H54 (cell line): Measurements from ENCODE around the gene R3HDM2.

Experiments
- DNase-seq: peaks from one replicate; pipeline ENCODE4 v3.0.0; 2011; ENCODE audit warnings: low spot score, mixed read lengths; ENCODE audit not compliant: insufficient read length
- FAIRE-seq: peaks from 3 replicates; lab custom pipeline; 2011; peaks lifted over from hg19 to GRCh38; lab: Jason Lieb, UNC
- POLR2A ChIP-seq: IDR thresholded peaks from 2 replicates; pipeline ENCODE4 v1.6.1; 2011; ENCODE audit warnings: low read depth, mild to moderate bottlenecking, low read length

The R3HDM2 gene

GRCh38 chr12:57222286-57223190 is 208.3 kb downstream of the R3HDM2 start:
- no peak for FAIRE-seq
- no peak for TF ChIP-seq POLR2A

DNA sequence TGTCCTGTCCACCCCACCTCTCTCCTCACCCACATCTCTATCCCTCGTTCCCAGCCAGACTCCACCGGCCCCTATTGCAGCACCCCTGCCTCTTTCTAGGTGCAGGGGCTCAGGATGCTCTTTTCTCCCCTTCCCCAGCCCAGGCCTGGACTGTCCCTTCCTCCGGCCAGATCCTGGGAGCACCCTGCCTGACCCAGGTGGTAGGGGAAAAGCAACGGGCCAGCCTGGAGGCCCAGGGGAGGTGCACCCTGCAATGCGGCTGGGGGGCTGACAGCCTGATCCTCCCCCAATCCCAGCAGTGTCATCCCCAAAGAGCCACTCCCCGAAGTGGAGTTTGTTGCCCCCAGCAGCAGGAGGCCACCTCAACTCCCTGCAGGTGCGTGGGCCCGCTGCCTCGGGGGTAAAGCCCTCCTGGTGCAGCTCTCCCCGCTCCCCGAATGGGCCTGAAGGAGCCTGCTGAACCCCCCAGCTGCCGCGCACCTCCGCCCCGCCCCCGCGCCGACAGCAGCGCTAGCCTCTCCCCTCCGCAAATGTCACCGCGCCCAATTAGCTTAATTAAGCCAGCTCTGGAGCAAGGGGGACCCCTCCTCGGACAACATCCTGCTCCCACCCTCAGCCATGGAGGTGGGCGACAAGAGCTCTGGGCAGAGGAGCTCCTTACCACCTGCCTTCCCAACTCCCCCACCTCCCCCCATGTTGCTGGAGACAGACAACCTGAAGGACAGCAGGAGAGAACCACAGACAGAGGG is 209.5 kb downstream of the R3HDM2 start:
- FAIRE-seq = no peak
- no peak for TF ChIP-seq POLR2A
- DNase-seq = no peak

More at GRCh38 chr12:57222286-57223190, 208.3 kb downstream of the R3HDM2 start:
- DNase-seq = no peak

GRCh38 chr12:57220770-57221168 is 210.1 kb downstream of the R3HDM2 start:
- TF ChIP-seq POLR2A = no peak
- DNase-seq = no peak
- FAIRE-seq = no peak

- no peak for DNase-seq
- no peak for FAIRE-seq
- TF ChIP-seq POLR2A = no peak
Observed at GRCh38 chr12:57219993-57220754, 210.7 kb downstream of the R3HDM2 start.

GRCh38 chr12:57219205-57219992 is 211.4 kb downstream of the R3HDM2 start:
- no peak for DNase-seq
- TF ChIP-seq POLR2A = no peak
- no peak for FAIRE-seq

GRCh38 chr12:57218030-57218853 is 212.6 kb downstream of the R3HDM2 start:
- DNase-seq (no peak), FAIRE-seq (no peak)
- no peak for TF ChIP-seq POLR2A

DNA sequence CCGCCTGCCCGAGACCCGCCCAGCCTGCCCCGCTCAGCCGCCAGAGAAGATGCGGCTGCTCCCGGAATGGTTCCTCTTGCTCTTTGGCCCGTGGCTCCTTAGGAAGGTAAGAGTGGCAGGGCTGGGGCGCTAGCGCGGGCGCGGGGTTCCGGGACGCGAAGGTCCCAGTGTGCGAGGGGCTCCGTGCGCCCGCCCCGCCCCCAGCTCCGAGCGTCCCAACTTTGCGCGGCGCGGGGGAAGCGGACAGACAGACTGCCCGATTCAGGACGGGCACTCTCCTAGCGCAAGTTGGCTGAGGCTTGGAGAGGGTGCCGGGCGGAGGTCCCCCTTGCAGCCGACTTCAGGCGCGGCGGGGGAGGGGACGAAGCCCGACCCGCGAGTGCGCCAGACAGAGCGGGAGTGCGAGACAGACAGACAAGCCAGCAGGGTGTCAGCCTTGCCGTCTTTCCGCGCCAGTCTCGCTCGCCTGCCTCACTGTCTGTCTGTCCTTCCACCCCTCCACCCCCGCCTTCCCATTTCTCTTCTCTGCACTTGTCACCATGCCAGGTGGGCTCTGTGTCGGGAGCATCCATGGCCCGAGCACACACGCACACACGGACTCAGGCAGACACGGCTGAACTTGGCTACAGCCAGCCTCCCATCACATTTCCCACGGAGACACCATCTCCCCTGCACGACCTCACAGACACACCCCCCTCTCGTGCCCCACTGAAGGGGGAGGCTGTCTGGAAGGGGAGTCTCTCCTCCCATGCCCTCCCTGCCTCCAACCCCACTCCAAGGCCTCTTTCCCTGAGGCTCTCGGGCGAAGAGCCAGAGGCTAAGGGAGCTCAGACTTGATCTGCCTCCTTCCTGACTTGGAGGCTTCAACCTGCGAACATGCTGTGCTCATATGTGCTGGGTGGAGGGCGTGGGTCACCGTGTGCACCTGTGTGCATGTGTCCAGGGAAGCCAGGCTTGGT is 213.6 kb downstream of the R3HDM2 start:
- no peak for DNase-seq
- no peak for FAIRE-seq
- no peak for TF ChIP-seq POLR2A

DNA sequence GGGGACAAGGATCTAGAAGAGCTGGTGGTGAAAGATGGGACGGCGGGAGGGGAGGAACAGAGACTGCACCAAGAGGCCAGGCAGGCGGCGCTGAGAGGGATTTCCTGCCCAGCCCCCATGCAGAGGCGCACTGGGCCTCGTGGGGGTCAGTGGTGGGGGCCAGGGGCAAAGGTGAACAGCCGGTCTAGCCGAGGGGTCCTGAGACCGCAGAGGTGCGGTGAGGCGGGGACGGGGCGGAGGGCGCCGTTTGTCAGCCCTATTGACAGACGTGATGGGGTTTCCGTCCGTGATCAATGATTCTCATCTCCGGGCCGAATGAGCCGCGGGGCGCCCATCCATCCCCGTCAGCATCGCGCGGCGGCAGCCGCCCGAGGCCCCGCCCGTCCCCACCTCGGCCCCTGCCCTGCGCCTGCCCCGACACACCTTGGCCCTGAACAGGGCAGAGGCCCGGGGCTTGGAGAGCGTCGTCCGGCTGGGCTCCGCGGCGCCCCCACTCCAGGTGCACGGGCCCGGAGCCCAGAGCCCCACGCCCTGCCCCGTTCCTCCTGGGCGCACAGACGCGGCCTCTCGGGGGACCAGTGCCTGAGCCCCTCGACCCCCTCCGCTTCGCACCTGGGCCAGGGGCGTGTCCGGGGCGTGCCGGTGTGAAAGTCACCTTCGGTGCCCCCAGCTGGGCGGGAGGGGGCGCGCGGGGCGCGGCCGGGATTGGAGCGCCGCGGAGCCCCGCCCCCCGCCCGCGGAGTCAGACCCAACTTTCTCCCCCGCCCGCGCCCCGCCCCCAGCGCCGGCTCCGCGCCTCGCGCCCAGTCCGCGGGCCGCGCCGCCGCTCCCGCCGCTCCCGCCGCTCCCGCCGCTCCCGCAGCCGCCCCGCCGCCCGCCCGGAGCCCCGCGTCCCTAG is 214.6 kb downstream of the R3HDM2 start, which contains the start of gene NXPH4:
TSS of gene NXPH4 (plus strand) at position 781 of the 898 bp plus-strand sequence. CDS start 176 bp downstream, outside the sequence.
- DNase-seq = peak; percentile 68
- FAIRE-seq = no peak
- TF ChIP-seq POLR2A = no peak

DNA sequence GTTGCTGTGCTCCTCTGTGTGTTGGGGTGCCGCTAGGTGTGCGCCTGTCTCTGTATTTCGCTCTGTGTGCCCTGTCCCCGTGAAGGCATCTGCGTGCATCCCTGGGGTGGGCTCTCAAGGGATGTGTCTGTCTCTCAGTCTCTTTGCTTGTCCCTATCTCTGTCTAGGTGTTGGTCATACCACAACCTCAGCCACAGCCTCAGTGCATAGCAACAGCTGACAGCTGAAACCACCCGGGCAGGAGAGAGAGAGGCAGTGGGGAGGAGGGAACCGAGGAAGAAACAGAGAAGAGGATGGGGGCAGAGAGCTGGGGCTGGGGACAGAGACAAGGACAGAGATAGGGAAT is 215.2 kb downstream of the R3HDM2 start:
- FAIRE-seq (no peak), DNase-seq (peak; percentile 68)
- no peak for TF ChIP-seq POLR2A

GRCh38 chr12:57215065-57215464 is 215.8 kb downstream of the R3HDM2 start:
- no peak for TF ChIP-seq POLR2A
- DNase-seq (no peak), FAIRE-seq (no peak)
